GM23248 (cell line): ENCODE results near the gene DYRK1A.

Experiments
- EZH2 ChIP-seq: fragments of 200-600 bp; sonication (generic); IDR thresholded peaks from 2 replicates; pipeline ENCODE4 v1.6.1; 2018; ENCODE audit warnings: antibody characterized with exemption, mild to moderate bottlenecking; ENCODE audit not compliant: insufficient read depth, poor library complexity, severe bottlenecking
- EZH2phosphoT487 ChIP-seq: fragments of 200-600 bp; sonication (generic); IDR thresholded peaks from 2 replicates; pipeline ENCODE4 v1.6.1; 2018; ENCODE audit warnings: antibody characterized with exemption, moderate library complexity, mild to moderate bottlenecking, low read depth; ENCODE audit not compliant: insufficient read depth

DNA sequence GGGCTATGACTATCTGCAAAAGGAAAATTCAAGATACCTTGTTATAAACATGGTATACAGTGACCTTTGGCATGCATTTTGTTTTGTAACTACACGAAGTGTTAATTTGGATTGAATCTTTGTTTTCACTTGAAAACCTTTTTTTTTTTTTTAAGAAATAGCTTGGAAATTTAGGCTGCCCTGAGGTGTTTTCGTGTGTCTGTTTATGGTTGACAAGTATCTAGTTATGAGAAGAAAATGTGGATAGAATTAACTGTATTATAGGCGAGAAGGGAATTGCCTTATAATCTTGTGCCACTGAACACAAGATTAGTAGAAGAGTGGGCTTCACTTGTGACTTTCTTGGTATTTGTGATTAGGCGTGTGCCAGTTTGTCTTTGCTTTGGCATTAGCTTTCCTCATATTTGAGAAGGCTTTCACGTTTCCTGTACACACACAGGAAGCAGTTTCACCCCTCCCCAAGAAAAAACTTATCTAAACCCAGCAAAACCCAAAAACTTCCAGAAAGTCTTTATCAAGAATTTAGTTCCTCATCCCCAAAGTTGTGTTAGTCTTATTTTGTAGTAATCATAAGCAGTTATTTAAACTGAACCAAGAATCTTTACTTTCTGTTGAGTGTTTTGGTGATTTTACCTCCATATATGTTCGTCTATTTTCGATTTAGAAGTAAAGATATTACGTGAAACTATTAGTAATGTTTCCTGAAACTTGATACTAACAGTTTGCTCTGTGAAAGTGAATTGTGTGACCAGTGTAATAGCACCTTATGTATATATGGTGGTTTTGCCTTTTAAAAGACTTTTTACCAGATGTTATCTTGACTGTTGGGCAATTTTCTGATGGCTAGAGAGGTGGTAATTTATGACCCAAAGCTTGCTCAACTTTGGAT is 3.8 kb downstream of the DYRK1A start:
- TF ChIP-seq EZH2: no peak
- TF ChIP-seq EZH2phosphoT487: no peak
